ENCODE results near the gene TMUB1.

DNA sequence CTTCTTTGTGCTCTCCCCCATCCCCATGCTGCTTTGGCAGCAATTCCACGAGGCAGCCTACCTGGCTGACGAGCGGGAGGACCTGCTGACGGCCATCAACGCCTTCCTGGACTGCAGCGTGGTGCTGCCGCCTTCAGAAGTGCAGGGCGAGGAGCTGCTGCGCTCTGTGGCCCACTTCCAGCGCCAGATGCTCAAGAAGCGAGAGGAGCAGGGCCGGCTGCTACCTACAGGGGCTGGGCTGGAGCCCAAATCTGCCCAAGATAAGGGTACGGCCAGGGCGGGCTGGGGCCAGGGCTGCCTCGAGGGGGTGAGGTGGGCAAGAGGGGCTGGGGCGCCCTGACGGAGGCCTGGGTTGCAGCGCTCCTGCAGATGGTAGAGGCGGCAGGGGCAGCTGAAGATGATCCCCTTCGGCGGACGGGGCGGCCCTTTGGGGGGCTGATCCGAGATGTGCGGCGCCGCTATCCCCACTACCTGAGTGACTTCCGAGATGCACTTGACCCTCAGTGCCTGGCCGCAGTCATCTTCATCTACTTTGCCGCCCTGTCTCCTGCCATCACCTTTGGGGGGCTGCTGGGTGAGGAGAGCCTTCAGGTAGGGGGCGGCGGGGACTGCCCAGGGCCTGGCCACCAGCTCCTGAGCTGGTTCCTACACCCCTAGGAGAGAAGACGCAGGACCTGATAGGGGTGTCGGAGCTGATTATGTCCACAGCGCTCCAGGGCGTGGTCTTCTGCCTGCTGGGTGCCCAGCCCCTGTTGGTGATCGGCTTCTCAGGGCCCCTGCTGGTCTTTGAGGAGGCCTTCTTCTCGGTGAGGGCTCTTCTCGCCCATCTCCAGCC, 12.0 kb downstream of the TMUB1 start:
- TF ChIP-seq, protein P1, sequence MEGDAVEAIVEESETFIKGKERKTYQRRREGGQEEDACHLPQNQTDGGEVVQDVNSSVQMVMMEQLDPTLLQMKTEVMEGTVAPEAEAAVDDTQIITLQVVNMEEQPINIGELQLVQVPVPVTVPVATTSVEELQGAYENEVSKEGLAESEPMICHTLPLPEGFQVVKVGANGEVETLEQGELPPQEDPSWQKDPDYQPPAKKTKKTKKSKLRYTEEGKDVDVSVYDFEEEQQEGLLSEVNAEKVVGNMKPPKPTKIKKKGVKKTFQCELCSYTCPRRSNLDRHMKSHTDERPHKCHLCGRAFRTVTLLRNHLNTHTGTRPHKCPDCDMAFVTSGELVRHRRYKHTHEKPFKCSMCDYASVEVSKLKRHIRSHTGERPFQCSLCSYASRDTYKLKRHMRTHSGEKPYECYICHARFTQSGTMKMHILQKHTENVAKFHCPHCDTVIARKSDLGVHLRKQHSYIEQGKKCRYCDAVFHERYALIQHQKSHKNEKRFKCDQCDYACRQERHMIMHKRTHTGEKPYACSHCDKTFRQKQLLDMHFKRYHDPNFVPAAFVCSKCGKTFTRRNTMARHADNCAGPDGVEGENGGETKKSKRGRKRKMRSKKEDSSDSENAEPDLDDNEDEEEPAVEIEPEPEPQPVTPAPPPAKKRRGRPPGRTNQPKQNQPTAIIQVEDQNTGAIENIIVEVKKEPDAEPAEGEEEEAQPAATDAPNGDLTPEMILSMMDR (IDR thresholded peaks at IDR 0.05): no peak
- TF ChIP-seq POLR2A (IDR thresholded peaks at IDR 0.05): no peak
